Fibroblast of mammary gland (primary cell): ENCODE results near the gene CTNNA3.

Experiments used
- DNase-seq: peaks from one replicate; pipeline ENCODE4 v3.0.0-alpha.2; 2010; ENCODE audit warnings: low read depth
- H3K4me3 ChIP-seq: 2 replicates; pipeline ENCODE4 v1.5.1; 2011; ENCODE audit warnings: low read depth, mild to moderate bottlenecking, low read length, moderate library complexity; ENCODE audit not compliant: control insufficient read depth
- CTCF ChIP-seq: conservative IDR thresholded peaks from 2 replicates; pipeline ENCODE4 v1.5.1; 2011; ENCODE audit warnings: low read depth, low read length, inconsistent platforms; ENCODE audit not compliant: control insufficient read depth, insufficient read depth

Gene CTNNA3

GRCh38 chr10:67086327-67087134 lies 609.5 kb downstream of the CTNNA3 start:
- DNase-seq: no peak
- no peak overlapping the region for H3K4me3 ChIP-seq
- TF ChIP-seq CTCF: no peak

GRCh38 chr10:67079126-67079525 lies 616.9 kb downstream of the CTNNA3 start:
- H3K4me3 ChIP-seq: no peak overlapping the region
- no peak for TF ChIP-seq CTCF
- DNase-seq: no peak

- no peak for TF ChIP-seq CTCF
- DNase-seq: no peak
- H3K4me3 ChIP-seq: no peak overlapping the region
Measured at GRCh38 chr10:67077376-67077775, 618.6 kb downstream of the CTNNA3 start.

- no peak for DNase-seq
- no peak overlapping the region for H3K4me3 ChIP-seq
- TF ChIP-seq CTCF: no peak
Measured at GRCh38 chr10:67076144-67076543, 619.9 kb downstream of the CTNNA3 start.

- TF ChIP-seq CTCF: no peak
- no peak overlapping the region for H3K4me3 ChIP-seq
- DNase-seq: no peak
Measured at GRCh38 chr10:67075491-67075971, 620.5 kb downstream of the CTNNA3 start.

GRCh38 chr10:67072654-67073053 lies 623.3 kb downstream of the CTNNA3 start:
- no peak for DNase-seq
- TF ChIP-seq CTCF: no peak
- no peak overlapping the region for H3K4me3 ChIP-seq
